Dedifferentiated amniotic fluid mesenchymal stem cell (primary cell): ENCODE measurements around the gene NEUROG1.
A peak's percentile ranks its signal among the peaks of the same experiment; 100 is the strongest.
"Not testable (repeated sequence)": the region's sequence is repeated elsewhere in the genome, so short reads cannot be mapped to it uniquely, and the experiment has no call there.

ENCODE experiments used
- DNase-seq: peaks from one replicate; pipeline ENCODE4 v3.0.0-alpha.2; 2016; ENCODE audit errors: extremely low spot score

Gene NEUROG1

DNA sequence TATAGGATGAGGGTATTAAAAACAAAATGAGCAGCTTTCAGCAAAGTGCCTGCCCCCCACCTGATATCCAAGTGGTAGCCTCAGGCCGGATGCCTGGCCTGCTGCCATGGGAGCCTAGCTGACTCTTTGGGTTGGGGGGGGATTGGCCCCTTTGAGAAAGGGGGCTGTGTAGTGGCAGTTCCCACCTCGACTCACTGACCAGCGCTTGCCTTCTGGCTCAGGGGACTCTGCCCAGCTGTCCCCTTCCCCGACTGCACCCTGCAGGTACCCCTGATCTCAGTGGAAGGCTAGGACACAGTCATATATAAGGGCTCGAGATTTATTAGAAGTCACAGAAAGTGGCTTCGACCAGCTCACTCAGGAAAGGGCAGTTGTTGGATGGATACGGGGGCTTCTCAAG lies 1.5 kb upstream of the NEUROG1 start:
- no peak for DNase-seq

- DNase-seq = no peak
Measured at GRCh38 chr5:135535420-135535819, 344 bp downstream of the NEUROG1 start.

GRCh38 chr5:135534609-135535419 lies 950 bp downstream of the NEUROG1 start:
- no peak for DNase-seq

- DNase-seq = no peak
Measured at GRCh38 chr5:135533794-135534193, 2.0 kb downstream of the NEUROG1 start.

DNA sequence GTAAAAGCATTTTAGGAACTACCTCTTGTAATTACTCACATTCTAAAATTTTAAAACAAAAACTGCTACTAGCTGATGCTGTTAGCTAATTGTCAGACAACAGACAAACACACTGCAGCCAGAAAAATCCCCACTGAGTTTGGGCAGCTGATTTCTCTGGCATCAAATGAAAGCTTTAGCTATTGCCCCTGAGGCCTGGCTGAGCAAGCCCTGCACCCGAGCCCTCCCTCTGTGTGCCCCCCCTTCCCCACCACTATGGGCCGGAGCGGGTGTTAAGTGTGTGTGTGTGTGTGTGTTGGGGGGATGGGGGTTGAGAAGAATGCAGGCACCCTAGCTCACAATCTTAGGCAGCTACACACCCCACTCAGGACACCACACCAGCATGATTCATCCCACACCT lies 2.4 kb downstream of the NEUROG1 start:
- no peak for DNase-seq

DNA sequence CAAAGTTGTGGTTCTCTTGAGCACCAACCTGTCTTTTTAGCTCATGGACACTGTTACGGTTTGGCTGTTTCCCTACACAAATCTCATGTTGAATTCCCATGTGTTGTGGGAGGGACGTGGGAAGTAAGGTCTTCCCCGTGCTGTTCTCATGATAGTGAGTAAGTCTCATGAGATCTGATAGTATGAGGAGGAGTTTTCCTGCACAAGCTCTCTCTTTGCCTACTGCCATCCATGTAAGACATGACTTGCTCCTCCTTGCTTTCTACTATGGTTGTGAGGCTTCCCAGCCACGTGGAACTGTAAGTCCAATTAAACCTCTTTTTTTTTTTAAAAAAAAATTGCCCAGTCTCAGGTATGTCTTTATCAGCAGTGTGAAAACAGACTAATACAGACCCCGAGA lies 6.2 kb downstream of the NEUROG1 start:
- DNase-seq = not testable (repeated sequence)

DNA sequence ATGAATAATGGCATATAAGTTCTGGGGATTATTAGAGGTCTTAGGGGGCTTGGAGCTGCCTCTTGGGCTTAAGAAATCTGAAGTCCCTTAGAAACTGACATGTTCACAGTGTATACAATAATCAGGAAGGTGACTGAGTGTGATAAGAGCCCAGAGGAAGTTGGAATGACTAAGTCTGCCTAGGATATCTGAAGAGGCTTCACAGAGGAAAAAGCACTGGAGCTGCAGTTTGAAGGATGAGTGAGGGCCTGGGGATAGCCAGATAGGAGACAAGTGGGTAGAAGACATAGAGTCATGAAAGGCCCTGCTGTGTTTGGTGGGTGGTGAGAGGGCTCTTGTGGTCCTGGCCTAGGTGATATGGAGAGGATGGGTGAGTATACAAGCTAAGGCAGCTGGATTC lies 8.8 kb downstream of the NEUROG1 start:
- no peak for DNase-seq

DNA sequence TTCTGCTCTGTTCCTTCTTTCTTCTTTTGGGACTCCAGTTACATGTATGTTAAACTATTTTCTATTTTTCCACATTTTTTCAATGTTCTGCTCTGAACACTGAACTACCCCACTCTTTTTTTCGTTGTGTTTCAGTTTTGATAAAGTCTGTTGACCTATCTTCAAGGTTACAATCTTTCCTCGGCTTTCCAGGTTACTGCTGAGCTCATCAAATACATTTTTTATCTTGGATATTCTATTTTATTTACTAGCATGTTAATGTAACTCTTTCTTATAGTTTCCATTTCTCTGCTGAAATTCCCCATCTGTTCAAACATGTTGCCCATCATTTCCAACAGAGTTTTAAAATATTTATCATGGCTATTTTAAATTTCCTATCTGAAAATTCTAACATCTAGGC lies 13.8 kb downstream of the NEUROG1 start:
- DNase-seq = no peak

- no peak for DNase-seq
Measured at GRCh38 chr5:135517631-135518030, 18.1 kb downstream of the NEUROG1 start.

GRCh38 chr5:135514116-135514515 lies 21.6 kb downstream of the NEUROG1 start:
- no peak for DNase-seq

- DNase-seq = no peak
Measured at GRCh38 chr5:135511761-135512575, 23.8 kb downstream of the NEUROG1 start.

- no peak for DNase-seq
Measured at GRCh38 chr5:135509995-135510394, 25.8 kb downstream of the NEUROG1 start.

GRCh38 chr5:135508496-135509005 lies 27.2 kb downstream of the NEUROG1 start:
- no peak for DNase-seq

DNA sequence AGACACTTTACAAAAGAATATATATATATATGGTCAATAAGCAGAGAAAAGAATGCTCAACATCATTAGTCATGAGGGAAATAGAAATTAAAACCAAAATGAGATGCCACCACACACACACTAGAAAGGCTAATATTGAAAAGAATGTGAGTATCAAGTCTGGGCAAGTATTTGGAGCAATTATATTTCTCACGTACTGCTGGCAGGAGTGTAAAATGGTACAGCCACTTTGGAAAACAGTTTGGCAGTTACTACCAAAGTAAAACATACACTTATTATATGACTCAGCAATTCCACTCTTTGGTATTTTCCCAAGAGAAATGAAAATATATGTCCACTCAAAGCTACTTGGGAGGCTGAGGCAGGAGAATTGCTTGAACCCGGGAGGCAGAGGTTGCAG lies 29.8 kb downstream of the NEUROG1 start:
- DNase-seq = peak; percentile 34

- no peak for DNase-seq
Measured at GRCh38 chr5:135504376-135504775, 31.4 kb downstream of the NEUROG1 start.

- no peak for DNase-seq
Measured at GRCh38 chr5:135503871-135504270, 31.9 kb downstream of the NEUROG1 start.

- DNase-seq = no peak
Measured at GRCh38 chr5:135502836-135503520, 32.8 kb downstream of the NEUROG1 start.

GRCh38 chr5:135501965-135502364 lies 33.8 kb downstream of the NEUROG1 start:
- DNase-seq = no peak

DNA sequence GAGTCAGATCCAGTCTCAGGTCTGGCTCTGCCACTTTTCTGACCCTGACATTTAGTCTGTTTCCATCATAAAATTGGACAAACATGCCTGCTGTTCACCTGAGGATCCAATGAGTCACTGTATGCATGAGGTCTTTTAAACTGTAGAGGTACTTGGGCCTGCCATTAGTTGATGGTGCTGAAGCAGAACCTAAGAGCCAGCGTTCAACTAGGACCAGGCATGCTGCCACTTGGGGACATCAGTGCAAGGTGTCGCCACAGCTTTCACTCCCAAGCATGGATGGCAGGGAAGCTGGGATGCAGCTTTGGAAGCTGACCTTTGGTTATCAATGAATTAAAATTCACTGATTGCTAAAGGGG lies 37.1 kb downstream of the NEUROG1 start:
- no peak for DNase-seq

GRCh38 chr5:135497971-135498636 lies 37.7 kb downstream of the NEUROG1 start:
- DNase-seq = no peak

DNA sequence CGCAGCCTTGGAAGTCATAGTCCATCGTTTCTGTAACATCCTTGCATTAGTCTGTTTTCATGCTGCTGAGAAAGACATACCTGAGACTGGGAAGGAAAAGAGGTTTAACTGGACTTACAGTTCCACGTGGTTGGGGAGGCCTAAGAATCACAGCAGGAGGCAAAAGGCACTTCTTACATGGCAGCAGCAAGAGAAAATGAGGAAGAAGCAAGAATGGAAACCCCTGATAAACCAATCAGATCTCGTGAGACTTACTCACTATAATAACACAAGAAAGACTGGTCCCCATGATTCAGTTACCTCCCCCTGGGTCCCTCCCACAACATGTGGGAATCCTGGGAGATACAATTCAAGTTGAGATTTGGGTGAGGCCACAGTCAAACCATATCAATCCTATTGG lies 40.2 kb downstream of the NEUROG1 start:
- DNase-seq = not testable (repeated sequence)

DNA sequence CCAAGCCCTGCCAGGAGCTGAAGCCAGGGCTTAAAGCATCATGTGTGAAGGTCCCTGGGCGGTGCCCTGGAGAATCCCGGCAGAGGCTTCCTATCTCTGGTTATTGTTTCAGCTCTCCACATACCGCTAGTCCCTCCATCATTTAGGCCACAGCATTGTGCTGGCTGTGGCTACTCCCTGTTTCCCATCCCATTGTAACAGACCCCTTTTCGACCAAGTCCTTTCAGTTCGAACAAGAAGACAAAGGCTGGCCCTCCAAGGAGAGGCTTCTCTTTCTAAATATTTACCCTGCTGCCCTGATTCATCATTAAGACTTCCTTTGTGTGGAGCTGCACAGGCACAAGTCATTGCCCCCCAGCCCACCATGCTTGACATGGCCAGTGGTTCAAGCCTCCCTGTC lies 41.6 kb downstream of the NEUROG1 start:
- no peak for DNase-seq
